Endothelial cell (in vitro differentiated cells): ENCODE data around the gene SKIC8. TPM values are rescaled to one million over a fixed set of nuclear protein-coding genes. Genes with fewer than 3 reads are reported as not detected.

ENCODE experiments used
- DNase-seq: peaks from one replicate; pipeline ENCODE4 v3.0.0; 2021; ENCODE audit warnings: low spot score
- H3K27ac Mint-ChIP-seq: one replicate; pipeline ENCODE4 v1.8.0; 2021; ENCODE audit warnings: mixed read lengths, inconsistent platforms; ENCODE audit not compliant: unreplicated experiment
- H3K27me3 Mint-ChIP-seq: one replicate; pipeline ENCODE4 v1.8.0; 2021; ENCODE audit warnings: mild to moderate bottlenecking, moderate library complexity, mixed read lengths, inconsistent platforms; ENCODE audit not compliant: unreplicated experiment
- H3K36me3 Mint-ChIP-seq: one replicate; pipeline ENCODE4 v1.8.0; 2021; ENCODE audit warnings: mild to moderate bottlenecking, low read depth, mixed read lengths, inconsistent platforms; ENCODE audit not compliant: unreplicated experiment
- H3K4me1 Mint-ChIP-seq: one replicate; pipeline ENCODE4 v1.8.0; 2021; ENCODE audit warnings: mild to moderate bottlenecking, mixed read lengths, inconsistent platforms; ENCODE audit not compliant: unreplicated experiment
- H3K4me3 Mint-ChIP-seq: one replicate; pipeline ENCODE4 v1.8.0; 2021; ENCODE audit warnings: mild to moderate bottlenecking, mixed read lengths, inconsistent platforms; ENCODE audit not compliant: unreplicated experiment
- H3K9me3 Mint-ChIP-seq: one replicate; pipeline ENCODE4 v1.8.0; 2021; ENCODE audit warnings: mixed read lengths, inconsistent platforms; ENCODE audit not compliant: unreplicated experiment
- long read RNA-seq: library from polyadenylated mRNA; unstranded; transcript quantifications from one replicate; pipeline ENCODE4 v2.0.0, GENCODE V29; 2020; ENCODE audit not compliant: unreplicated experiment
- total RNA-seq: library from RNA; stranded (reverse); fragmentation: NEBNext Ultra II Directional; extraction: Animal tissue kit (Norgen Biotek cat#: 25700); gene quantifications from one replicate; pipeline ENCODE4 v1.2.1, GENCODE V29; 2021; ENCODE audit not compliant: unreplicated experiment
- TF ChIP-seq, protein P1 (sequence below): fragments of 200-600 bp; sonication (generic); IDR thresholded peaks from one replicate; pipeline ENCODE4 v1.5.0; 2021; ENCODE audit warnings: antibody characterized with exemption; ENCODE audit not compliant: unreplicated experiment

Gene SKIC8
- total RNA-seq = 43.9 TPM
- long read RNA-seq, transcript WDR61-201 (11 exons, 1,387 nt) = major isoform, 50 of 63 reads
- long read RNA-seq, partial matches to known transcripts = 2 of 63 reads
- long read RNA-seq, other reads (novel, unspliced or antisense) = 9 of 63 reads

DNA sequence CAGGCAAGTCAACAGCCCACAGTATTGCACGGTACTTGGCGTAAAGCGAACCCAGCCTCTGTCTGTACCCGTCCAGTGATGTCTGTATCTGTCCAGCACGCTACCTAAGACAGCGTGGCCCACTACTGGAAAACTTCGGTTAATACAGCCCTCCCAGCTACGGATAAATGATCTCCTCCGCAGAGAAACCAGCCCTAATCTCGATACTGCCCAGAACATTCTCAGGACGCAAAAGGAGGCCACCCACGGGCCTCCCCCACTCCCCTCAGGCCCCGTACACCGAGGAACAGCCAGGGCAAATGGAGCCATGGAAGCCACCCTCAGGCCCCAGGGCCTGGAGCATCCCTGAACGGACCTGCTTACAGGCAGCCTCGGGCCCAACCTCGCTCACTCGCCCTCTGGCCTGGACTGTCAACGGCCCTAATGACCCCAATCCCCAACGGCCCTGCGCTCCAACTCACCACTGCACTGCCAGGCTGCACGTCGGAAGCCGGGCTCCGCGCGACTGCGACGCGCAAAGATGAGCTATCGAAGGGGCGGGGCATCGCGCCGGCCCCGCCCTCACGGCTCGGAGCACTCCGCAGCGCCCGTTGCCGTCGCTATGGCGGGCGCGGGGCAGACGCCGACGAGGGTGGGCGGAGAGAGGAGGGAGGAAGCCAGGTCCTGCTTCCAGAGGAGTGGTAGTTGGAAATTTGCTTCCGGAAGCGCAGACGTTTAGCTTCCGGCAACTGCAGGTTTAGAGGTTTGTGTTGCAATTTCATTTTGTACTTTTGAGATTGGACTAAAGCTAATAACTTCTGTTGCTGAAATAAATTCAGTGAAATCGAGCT is at the start of gene SKIC8:
TSS of gene SKIC8 (minus strand) at position 509 of the 830 bp plus-strand sequence. CDS start 3,923 bp downstream, outside the sequence.
- peak; percentile 93 for DNase-seq
- H3K4me1 Mint-ChIP-seq = peaks cover 6% of the 10 kb centered on the region
- TF ChIP-seq, protein P1, sequence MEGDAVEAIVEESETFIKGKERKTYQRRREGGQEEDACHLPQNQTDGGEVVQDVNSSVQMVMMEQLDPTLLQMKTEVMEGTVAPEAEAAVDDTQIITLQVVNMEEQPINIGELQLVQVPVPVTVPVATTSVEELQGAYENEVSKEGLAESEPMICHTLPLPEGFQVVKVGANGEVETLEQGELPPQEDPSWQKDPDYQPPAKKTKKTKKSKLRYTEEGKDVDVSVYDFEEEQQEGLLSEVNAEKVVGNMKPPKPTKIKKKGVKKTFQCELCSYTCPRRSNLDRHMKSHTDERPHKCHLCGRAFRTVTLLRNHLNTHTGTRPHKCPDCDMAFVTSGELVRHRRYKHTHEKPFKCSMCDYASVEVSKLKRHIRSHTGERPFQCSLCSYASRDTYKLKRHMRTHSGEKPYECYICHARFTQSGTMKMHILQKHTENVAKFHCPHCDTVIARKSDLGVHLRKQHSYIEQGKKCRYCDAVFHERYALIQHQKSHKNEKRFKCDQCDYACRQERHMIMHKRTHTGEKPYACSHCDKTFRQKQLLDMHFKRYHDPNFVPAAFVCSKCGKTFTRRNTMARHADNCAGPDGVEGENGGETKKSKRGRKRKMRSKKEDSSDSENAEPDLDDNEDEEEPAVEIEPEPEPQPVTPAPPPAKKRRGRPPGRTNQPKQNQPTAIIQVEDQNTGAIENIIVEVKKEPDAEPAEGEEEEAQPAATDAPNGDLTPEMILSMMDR = no peak
- H3K27me3 Mint-ChIP-seq = no peaks in the 10 kb centered on the region
- H3K36me3 Mint-ChIP-seq = no peaks in the 10 kb centered on the region
- H3K27ac Mint-ChIP-seq = peak within 1 kb of the TSS; percentile 88
- peak within 1 kb of the TSS; percentile 98 for H3K4me3 Mint-ChIP-seq
- H3K9me3 Mint-ChIP-seq = no peaks in the 10 kb centered on the region

DNA sequence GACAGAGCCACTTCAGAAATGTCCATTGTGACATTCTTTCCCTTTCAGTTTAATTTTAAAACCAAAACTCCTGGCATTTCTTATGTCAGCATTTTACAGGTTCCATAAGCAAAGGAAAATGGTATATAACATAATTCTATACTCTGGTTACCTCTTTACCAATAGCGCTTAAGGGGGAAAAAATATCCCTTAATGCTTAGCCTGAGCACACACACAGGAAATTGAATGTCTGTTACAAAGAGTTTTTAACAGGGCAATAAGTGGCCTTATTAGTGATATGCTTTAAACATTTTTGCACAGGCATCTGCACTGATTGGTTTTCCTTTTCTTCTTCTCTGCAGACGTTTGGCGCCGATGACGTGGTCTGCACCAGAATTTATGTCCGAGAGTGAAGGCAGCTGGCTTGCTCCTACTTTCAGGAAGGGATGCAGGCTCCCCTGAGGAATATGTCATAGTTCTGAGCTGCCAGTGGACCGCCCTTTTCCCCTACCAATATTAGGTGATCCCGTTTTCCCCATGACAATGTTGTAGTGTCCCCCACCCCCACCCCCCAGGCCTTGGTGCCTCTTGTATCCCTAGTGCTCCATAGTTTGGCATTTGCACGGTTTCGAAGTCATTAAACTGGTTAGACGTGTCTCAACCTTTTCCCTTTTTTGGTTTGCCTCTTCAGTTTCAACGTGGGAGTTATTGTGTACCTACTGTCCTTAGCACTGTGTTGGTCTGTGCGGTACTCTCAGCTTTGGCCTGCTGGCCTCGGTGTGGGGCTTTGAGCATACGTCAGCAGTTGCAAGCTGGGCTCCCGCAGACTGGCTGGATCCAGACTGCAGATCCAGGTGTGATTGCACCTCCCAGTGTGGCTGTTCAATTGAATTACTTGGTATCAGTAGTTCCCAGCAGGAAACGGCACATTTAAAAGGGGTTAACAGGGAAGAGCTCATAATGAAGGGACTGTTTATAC is 48.5 kb upstream of the SKIC8 start:
- Mint-ChIP-seq H3K4me3 (no peak overlapping the region), H3K9me3 (no peaks in the 10 kb centered on the region), H3K4me1 (peaks cover 8% of the 10 kb centered on the region), H3K36me3 (no peaks in the 10 kb centered on the region), H3K27me3 (peaks cover 2% of the 10 kb centered on the region), H3K27ac (no peak overlapping the region)
- no peak for DNase-seq
- TF ChIP-seq, protein P1 = no peak

DNA sequence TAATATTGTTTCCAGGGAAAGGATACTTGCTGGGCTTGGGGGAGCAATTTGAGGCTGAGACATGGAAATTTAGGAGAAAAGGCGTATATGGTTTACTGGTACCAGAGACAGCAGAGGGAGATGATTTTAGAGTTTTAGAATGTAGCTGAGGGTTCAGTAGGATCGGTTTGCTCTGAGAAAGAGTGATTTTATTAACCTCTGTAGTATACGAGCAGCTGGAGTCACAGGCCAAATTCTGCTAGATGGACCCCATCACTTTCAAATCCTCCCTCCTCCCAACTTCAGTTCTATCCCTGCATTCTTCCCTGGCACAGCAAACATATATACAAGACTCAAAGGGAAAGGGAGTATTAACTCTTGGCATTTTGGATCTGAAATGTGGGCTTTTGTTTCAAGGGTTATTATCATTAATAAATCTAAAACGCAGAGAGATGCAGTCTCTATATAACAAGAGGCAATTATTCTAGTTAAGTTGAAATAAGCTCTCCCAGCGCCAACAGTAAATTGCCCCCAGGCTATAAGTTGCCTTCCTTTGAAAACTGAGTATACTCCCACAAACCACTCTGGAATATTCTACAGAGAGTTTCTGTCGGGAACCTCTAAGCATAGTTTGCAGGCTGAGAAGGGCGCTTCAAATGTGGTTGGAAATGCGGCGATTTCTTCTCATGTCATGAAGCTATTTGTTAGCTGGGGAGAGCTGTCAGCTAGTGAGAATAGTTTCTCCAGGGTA is 46.2 kb upstream of the SKIC8 start:
- Mint-ChIP-seq H3K4me3 (no peak overlapping the region), H3K27me3 (peaks cover 6% of the 10 kb centered on the region), H3K4me1 (peaks cover 12% of the 10 kb centered on the region), H3K9me3 (no peaks in the 10 kb centered on the region), H3K27ac (no peak overlapping the region), H3K36me3 (no peaks in the 10 kb centered on the region)
- TF ChIP-seq, protein P1 = no peak
- no peak for DNase-seq

DNA sequence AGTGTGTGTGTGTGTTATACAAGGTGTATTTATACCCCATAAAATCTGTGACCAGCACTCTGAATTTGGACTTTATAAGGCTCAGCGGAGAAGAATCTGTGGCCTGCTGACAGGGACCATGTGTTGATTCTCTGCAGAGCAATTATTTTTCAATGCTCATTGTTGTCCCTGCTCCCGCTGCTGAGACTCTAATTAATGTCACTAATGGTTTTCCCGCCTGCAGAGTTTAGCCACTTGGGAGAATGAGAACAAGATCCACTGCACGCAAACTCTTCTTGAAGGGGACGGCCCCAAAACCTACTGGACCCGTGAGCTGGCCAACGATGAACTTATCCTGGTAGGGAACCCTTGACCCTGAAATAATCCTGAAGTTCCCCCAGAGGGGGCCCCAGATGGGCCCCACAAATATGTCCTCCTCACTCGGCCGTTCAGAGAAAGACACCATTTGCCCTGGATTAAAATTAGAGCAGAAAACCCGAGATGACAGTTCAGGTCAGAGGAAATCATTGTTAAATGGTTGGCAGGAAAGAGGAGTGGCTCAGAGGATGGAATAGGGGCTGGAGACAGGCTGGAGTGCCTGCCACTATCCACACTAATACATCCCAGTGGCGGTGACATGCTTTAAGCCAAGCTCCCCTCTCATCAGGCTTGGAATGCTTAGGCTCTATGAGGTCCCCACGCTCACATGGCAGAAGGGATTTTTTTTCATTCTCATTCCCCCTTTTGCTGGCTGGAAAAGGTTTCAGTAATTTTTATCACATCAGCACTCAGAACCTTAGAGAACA is 44.1 kb upstream of the SKIC8 start:
- peaks cover 21% of the 10 kb centered on the region for H3K27me3 Mint-ChIP-seq
- peaks cover 4% of the 10 kb centered on the region for H3K36me3 Mint-ChIP-seq
- TF ChIP-seq, protein P1 = no peak
- no peak for DNase-seq
- no peak overlapping the region for H3K4me3 Mint-ChIP-seq
- H3K9me3 Mint-ChIP-seq = no peaks in the 10 kb centered on the region
- H3K27ac Mint-ChIP-seq = no peak overlapping the region
- H3K4me1 Mint-ChIP-seq = peaks cover 17% of the 10 kb centered on the region
